CD4-positive, alpha-beta T cell treated with Interleukin-6 at 100 ng/mL for 8 hours (primary cell): ENCODE data around the gene GXYLT1.
A peak's percentile ranks its signal among the peaks of the same experiment; 100 is the strongest.
"Not testable (repeated sequence)": the region's sequence is repeated elsewhere in the genome, so short reads cannot be mapped to it uniquely, and the experiment has no call there.

Experiments used
- DNase-seq: peaks from one replicate; pipeline ENCODE4 v3.0.0-alpha.2; 2020; ENCODE audit warnings: mixed read lengths, low spot score

Gene GXYLT1

DNA sequence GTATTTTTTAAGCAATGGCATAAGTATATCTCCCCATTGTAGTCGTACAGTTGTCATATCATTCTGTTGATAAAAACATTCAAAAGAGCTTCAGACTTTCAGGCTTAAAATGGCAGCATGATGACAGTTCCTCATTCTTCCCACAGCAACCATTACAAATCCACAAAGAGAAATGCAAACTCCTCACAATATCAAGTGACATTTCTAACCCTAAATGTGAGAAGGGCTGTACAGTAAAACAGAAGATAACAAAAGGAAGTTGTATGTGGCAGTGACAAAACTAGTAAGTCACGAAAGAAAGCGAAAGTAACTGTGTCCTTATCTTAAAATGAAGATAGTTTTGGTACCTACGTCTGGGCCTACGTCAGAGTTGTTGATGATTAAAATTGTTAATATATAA, 46.7 kb downstream of the GXYLT1 start:
- peak; percentile 48 for DNase-seq

DNA sequence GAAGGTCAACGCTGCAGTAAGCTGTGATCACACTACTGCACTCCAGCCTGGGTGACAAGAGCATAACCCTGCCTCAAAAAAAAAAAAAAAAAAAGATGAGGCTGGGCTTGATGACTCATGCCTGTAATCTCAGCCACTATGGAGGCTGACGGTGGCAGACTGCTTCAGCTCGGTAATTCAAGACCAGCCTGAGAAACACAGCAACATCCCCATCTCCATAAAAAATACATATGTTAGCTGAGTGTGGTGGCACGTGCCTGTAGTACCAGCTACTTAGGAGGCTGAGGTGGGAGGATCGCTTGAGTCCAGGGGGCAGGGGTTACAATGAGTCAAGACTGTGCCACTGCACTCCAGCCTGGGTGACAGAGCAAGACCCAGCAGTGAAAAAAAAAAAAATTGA, 50.4 kb downstream of the GXYLT1 start:
- DNase-seq = peak; percentile 17

DNA sequence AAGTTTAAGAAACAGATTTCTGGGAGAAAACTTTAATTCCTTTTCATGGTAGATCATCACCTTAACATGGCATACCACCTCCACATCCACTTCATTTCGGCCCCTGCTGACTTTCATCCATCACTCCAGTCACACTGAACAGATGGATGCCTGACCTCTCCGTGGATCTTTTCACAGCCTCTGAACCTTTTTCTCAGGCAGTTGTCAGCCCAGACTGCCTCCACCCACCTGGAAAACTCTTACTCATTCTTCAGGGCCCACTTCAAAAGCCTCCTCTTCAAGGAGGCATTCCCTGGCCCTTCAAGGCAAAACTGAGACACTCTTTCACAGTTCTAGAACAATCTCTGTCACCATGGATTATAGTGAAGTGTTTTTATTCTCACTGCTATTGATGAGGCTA, 52.9 kb downstream of the GXYLT1 start:
- DNase-seq = no peak

DNA sequence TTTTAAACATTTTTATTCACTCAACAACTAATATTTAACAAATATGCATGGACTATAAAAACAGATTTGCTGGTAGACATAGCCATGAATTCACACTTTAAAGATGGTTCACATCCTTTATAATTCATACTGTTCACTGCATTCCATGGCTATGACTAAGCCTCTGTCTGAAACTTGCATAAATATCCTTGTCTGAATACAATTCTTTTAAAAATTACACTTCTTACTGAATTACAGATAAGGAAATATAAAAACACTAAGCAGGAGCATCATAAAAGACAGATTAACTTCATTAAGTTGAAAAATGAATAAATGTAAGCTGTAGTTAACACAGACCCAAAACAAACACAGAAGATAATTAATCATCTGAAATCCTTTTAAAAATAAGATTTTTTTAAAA, 53.8 kb downstream of the GXYLT1 start:
- no peak for DNase-seq

DNA sequence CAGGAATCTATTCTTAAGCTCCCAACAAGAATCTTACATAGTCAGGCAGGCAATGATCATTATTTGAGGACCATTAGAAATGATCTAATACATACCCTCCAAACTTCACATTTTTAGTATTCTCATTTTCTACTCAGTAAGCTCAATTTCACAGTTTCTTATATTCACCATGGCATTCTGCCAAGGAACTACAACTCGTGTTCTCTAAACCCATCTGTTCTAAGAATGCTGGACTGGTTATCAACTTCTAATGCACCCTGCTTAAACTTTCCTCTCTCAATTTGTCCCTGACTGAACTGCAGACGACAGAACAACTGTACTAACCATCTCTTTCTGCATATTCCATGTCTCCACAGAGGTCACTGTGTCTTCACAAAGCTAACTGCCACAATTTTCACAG, 58.6 kb downstream of the GXYLT1 start:
- no peak for DNase-seq

DNA sequence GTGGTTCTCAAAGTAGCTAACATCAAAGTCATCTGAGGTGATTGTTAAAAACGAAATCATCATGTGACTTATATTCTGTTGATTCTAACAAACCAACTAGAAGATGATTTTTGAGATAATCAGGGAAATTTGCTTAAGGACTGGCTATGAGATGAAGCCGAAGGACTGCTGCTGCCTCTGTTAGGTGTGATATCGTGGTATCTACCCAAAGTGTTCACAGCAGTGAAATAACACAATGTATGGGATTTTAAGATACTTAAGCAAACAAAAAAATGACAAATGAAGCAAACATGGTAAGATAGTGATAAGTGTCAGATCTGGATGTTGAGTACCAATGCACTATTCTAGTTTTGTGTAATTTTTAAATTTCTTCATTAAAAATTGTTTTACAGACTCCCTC, 59.1 kb downstream of the GXYLT1 start:
- DNase-seq = no peak

DNA sequence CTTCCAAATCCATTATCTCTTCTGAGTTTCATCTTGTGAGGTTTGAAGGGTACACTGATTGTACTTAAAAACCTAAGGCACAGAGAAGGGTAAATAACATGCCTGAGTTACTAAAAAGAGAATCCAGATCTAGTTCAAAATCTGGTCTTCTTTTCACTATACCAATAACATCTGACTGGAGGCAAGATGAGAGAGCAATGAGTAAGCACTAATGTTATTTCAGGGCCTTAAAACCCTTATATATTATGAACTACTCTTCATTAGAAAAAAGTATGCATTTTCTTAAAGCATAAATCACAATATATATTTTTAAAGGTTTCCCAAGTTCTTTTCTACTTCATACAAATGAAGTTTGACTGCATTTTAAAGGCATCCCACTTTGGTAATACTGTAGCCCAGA, 60.2 kb downstream of the GXYLT1 start:
- no peak for DNase-seq

DNA sequence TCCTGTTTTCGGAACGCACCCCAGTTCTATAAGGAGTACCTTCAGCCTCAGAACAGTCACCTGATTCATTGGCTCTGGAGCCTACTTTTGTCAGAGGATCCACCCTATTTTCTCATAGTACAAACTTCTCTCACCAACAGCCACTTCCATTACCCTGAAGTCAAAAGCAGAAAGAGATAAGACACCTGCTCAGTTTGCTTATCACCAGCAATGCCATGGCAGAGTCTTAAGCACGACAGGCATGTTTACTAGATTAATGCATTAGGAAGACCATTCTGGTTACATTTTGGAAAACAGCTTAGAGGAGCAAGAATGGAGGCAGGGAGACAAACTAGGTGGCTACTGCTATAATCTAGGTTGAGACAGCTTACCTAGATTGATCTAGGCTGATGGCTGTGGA, 67.7 kb downstream of the GXYLT1 start:
- DNase-seq = no peak

DNA sequence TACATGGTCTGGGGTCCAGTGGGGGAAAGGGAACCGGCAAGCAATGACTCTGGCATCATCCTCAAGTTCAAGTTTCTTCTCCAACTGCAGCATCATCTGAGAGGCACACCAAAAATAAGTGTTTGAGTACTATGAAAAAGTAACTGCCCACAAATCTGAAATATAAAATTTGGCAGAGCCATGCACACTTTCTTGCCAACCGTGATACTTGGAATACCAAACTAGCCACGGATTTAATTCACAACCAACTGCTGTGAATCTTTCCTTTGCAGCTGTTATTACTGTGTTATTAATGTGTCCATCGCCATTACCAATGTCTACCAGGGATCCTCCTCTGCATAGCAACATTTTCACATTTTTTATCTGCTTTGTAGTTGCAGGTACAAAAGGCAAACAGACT, 74.6 kb downstream of the GXYLT1 start:
- DNase-seq = no peak

DNA sequence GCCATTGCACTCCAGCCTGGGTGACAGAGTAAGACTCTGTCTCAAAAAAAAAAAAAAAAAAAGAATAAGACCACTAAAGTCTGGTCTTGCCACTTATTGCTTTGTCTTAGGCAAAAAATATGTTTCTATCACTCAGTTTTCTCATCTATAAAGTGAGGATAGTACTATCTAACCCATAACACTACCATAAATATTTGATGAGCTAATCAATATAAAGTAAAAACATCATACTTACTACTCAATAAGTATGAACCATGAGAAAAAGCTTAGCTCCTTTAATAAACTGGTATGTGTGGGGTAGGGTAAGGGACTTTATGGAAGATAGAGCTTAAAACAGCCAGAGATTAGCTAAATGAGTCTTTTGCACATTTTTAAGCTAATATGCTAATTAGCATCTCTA, 85.5 kb downstream of the GXYLT1 start:
- no peak for DNase-seq

DNA sequence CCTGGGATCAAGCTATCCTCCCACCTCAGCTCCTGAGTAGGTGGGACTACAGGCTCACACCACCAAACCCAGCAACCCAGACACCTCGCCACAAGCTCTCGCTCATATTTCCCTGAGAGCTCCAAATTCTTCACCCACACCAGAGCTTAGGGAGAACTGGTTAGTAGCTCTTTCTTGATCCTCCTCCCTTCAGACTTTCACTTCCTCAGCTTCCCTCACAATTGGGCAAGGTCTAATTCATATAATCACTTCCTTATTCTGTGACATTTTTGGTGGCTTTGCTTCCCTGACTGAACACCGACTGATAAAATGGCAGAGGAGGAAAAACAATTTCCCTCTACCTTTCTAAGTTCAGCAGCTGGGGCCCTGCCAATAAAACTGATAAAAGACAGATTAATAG, 88.5 kb downstream of the GXYLT1 start:
- DNase-seq = no peak

DNA sequence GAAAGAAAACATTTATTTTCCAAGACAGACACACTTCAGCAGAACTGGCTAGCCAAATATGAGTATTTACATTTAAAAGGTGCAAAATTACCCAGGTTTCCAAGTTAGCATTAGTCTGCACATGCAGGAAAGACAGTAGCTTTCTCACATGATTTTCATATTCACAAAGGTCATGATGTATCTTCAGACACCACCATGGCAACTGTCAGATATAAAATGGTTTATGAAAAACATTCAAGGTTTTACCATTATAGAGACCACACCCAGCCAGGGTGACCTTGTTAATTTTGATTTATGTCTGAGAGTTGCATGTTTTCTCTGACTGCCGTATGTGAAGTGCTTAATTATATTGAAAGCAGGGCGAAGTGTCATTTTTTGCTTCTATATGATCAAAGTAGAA, 91.2 kb downstream of the GXYLT1 start:
- DNase-seq = no peak

DNA sequence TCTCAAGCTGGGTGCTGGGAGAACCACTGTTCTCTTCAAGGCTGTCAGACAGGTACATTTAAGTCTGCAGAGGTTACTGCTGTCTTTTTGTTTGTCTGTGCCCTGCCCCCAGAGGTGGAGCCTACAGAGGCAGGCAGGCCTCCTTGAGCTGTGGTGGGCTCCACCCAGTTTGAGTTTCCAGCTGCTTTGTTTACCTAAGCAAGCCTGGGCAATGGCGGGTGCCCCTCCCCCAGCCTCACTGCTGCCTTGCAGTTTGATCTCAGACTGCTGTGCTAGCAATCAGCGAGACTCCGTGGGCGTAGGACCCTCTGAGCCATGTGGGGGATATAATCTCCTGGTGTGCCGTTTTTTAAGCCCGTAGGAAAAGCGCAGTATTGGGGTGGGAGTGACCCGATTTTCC, 95.7 kb downstream of the GXYLT1 start:
- not testable (repeated sequence) for DNase-seq

DNA sequence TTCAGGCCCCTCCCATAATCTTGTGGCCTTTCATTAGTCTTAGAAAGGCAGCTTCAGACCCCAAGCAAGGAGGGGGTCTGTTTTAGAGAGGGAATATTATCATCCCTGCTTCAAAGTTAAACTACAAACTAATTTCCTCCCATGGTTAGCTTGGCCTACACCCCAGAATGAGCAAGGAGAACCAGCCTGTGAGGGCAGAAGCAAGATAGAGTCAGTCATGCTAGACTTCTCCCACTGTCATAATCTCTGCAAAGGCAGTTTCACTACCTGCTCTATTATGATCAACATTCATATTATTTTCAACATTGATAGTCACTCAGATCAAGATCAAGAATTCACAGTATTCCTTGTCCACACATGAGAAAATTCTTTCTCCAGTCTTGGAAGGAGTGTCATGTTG, 105.1 kb downstream of the GXYLT1 start:
- DNase-seq = no peak

DNA sequence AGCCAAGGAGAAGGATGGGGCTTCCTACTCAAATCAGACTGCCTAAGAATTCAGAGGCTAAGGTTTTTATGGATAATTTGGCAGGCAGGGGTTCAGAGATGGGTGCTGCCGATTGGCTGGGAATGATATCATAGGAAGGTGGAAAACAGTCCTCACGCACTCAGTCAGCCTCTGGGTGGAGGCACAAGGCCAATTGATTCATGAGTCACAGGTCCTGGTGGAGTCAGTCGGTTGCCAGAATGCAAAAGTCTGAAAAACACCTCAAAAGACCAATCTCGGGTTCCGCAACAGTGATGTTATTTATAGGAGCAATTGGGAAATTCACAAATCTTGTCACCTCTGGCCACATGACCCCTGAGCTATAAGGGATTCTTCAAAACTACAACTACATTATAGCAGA, 105.5 kb downstream of the GXYLT1 start:
- no peak for DNase-seq

DNA sequence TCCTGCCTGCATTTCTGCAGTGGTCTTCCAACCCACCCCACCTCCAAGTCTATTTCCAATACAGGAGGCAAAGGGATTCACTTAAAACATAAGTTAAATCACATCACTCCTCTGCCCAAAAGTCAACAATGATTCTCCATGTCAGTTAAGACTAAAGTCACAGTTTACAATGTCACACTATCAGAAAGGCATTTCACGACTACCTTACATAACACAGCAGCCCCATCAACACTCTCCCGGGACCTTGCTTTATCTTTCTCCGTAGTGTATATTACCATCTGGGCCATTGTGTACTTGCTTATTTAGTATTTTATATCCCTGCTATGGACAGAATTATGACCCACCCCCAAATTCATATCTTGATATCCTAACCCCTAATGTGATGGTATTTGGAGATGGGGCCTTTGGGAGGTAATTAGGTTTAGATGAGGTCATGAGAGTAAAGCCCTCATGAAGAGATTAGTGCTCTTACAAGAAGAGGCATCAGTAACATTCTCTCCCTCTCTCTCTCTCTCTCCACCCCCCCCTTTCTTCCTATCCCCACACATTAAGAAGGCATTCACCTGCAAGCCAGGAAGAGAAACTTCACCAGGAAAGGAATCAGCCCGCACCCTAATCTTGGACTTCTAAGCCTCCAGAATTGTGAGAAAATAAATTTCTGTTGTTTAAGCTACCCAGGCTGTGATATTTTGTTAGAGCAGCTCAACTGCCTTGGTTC, 112.7 kb downstream of the GXYLT1 start:
- no peak for DNase-seq
